PFSK-1 (cell line): ENCODE results near the gene FRZB. TPM values are rescaled to one million over a fixed set of nuclear protein-coding genes. Genes with fewer than 3 reads are reported as not detected.

Source experiments
- FOXP2 ChIP-seq: optimal IDR thresholded peaks from 2 replicates; pipeline ENCODE3; 2011; ENCODE audit warnings: borderline replicate concordance, control low read depth, inconsistent platforms; ENCODE audit not compliant: insufficient read depth; ENCODE audit errors: extremely low read length, extremely low read depth
- POLR2AphosphoS5 ChIP-seq: IDR thresholded peaks from 2 replicates; pipeline ENCODE4 v1.6.1; 2012; ENCODE audit warnings: low read depth, mild to moderate bottlenecking, control low read depth, low read length, moderate library complexity
- SIN3A ChIP-seq: IDR thresholded peaks from 2 replicates; pipeline ENCODE4 v1.6.1; 2012; ENCODE audit warnings: mild to moderate bottlenecking, low read length, moderate library complexity, borderline replicate concordance; ENCODE audit not compliant: insufficient read depth
- TAF1 ChIP-seq: IDR thresholded peaks from 2 replicates; pipeline ENCODE4 v1.6.1; 2012; ENCODE audit warnings: low read length, control low read depth, borderline replicate concordance; ENCODE audit not compliant: insufficient read depth
- polyA plus RNA-seq: library from polyadenylated mRNA; unstranded; fragments of >200 nt; gene quantifications from one replicate; pipeline ENCODE4 v1.2.1, GENCODE V29; 2012; ENCODE audit warnings: low read depth, missing spikeins; ENCODE audit not compliant: insufficient read length
- TF ChIP-seq, protein P1 (sequence below), 2 experiments: IDR thresholded peaks; 2 replicates each; pipeline versions ENCODE4 v1.6.1 to v1.8.0; 2011 to 2012; ENCODE audit warnings: low read depth in 2 of 2, low read length in 2 of 2, control low read depth in 1 of 2, inconsistent platforms in 1 of 2, mild to moderate bottlenecking in 1 of 2, moderate library complexity in 1 of 2; ENCODE audit not compliant: insufficient read depth in 1 of 2

Gene FRZB, protein sequence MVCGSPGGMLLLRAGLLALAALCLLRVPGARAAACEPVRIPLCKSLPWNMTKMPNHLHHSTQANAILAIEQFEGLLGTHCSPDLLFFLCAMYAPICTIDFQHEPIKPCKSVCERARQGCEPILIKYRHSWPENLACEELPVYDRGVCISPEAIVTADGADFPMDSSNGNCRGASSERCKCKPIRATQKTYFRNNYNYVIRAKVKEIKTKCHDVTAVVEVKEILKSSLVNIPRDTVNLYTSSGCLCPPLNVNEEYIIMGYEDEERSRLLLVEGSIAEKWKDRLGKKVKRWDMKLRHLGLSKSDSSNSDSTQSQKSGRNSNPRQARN
- 1.1 TPM for polyA plus RNA-seq

DNA sequence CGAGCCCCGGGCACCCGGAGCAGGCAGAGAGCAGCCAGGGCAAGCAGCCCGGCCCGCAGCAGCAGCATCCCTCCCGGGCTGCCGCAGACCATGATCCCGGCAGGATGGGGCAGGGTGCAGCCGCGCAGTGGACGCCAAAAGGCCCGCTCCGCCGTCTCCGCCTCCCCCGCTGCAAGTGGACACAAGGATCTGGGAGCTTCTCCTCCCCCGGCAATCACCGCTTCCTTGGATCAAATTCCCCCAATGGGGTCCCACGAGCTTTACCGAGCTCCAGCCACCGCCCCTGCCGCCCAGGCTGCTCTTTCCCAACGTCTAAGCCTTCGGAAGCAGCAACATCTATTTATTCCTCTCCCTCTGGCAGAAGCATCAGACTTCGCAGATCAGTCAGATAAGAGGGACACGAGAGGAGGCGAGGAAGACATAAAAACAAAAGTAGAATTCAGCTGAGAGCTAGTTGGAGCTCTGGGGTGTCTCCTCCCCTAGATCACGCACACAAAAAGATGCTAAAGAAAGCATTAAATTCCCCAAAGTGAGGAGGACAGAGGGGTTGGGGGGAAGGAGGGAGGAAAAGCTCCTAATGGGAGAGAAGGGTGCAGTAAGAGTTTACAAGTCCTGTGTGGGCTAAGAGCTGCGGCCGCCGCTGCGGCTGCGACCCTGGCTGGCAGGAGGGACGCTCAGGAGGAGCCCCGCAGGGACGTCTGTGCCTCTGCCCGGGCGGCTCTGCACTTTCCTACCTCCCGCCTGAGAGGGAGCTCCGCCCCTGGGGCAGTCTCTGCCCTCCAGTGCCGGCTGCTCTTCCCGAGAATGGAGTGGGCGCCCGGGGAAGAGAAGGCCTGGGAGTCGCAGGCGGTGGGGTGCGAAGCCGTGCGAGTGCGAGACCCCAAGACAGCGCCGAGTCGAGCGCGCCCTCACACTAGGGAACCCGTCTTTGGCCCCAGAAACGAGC lies at the start of gene FRZB:
TSS of gene FRZB (minus strand) at position 177 of the 946 bp plus-strand sequence. CDS start at position 92, 85 bp downstream.
- TF ChIP-seq POLR2AphosphoS5 (no peak), TAF1 (no peak)

DNA sequence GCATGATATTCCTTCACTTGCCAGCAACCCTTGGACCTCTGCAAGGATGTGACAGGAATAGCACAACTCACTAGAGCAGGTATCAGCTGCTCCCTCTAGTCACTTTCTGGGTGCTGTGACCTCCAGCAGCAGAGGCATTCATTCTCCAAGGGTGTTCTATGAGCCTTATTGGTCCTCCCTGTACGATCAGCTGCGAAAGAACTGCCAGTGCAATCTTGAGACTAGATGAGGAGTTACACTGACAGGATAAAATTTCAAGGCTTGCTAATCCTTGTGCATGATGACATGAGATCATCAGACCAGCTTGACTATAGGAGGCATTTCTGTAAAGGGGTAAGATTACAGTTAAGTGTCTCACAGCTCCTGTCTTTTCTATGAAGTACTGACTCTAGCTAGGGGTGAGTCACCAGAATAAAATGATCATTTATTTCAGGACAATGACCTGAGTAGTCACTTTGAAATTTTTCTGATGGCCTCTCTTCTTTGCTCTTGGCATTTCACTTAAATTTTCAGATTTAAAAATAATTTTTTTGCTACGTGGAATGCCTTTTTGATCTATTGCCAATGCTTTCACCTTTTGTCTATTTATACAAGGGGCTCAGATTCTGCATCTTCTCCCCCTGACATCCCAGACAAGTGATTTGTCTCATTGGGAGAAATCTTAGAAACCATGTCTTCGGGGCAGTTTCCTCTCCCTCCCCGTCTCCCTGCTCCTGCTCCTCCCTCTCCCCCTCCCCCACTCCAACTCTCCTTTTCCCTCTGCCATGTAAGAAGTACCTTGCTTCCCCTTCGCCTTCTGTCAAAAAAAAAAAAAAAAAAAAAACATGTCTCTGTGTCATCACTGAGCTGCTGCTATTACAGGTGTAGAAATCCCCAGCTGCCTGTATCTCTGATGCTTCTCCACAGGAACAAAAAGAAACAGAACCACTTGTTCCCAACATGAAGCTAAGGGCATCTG lies 49.2 kb upstream of the FRZB start:
- TF ChIP-seq, protein P1, sequence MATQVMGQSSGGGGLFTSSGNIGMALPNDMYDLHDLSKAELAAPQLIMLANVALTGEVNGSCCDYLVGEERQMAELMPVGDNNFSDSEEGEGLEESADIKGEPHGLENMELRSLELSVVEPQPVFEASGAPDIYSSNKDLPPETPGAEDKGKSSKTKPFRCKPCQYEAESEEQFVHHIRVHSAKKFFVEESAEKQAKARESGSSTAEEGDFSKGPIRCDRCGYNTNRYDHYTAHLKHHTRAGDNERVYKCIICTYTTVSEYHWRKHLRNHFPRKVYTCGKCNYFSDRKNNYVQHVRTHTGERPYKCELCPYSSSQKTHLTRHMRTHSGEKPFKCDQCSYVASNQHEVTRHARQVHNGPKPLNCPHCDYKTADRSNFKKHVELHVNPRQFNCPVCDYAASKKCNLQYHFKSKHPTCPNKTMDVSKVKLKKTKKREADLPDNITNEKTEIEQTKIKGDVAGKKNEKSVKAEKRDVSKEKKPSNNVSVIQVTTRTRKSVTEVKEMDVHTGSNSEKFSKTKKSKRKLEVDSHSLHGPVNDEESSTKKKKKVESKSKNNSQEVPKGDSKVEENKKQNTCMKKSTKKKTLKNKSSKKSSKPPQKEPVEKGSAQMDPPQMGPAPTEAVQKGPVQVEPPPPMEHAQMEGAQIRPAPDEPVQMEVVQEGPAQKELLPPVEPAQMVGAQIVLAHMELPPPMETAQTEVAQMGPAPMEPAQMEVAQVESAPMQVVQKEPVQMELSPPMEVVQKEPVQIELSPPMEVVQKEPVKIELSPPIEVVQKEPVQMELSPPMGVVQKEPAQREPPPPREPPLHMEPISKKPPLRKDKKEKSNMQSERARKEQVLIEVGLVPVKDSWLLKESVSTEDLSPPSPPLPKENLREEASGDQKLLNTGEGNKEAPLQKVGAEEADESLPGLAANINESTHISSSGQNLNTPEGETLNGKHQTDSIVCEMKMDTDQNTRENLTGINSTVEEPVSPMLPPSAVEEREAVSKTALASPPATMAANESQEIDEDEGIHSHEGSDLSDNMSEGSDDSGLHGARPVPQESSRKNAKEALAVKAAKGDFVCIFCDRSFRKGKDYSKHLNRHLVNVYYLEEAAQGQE (IDR thresholded peaks at IDR 0.05; ENCODE audit: insufficient read depth in 1 of 2, low read depth in 2 of 2, low read length in 2 of 2), result no peak
- no peak for TF ChIP-seq FOXP2
- TF ChIP-seq POLR2AphosphoS5, result no peak
- no peak for TF ChIP-seq SIN3A
- no peak for TF ChIP-seq TAF1

DNA sequence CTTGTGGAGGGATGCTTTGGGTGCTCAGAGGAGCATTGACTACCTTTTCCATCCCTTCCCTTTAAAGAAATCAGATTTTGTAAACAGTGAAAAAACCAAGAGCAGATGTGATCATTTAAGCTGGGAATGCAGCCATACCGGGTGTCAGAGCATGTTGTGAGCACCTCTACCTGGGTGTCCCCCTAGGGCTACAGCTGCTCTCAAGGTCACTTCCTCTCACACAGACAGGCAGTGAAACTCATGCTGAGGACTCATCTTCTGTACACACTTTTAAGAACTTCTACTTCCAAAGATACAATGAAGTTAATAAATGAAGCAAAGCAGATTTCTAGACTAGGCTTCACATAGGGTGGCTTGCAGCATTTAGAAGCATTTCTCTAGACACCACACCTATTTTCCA lies 48.4 kb upstream of the FRZB start:
- no peak for TF ChIP-seq SIN3A
- TF ChIP-seq TAF1, result no peak
- TF ChIP-seq, protein P1 (IDR thresholded peaks at IDR 0.05; ENCODE audit: insufficient read depth in 1 of 2, low read depth in 2 of 2, low read length in 2 of 2), result no peak

DNA sequence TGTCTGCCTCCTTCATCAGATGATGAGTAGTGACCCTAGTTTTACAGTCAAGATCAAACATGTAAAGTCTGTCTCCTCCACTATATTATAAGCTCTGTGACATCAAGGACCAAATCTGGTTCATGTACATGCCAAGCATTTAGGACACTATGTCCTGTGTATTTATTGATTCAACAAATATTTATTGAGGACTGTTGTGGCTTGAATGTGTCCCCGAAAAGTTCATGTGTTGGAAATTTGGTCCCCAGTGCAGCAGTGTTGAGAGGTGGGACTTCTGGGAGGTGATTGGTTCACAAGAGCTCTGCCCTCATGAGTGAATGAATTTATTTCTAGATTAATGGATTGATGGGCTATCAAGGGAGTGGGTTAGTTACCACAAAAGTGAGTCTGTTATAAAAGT lies 46.6 kb upstream of the FRZB start:
- TF ChIP-seq, protein P1 (IDR thresholded peaks at IDR 0.05; ENCODE audit: insufficient read depth in 1 of 2, low read depth in 2 of 2, low read length in 2 of 2), result no peak
- no peak for TF ChIP-seq TAF1

DNA sequence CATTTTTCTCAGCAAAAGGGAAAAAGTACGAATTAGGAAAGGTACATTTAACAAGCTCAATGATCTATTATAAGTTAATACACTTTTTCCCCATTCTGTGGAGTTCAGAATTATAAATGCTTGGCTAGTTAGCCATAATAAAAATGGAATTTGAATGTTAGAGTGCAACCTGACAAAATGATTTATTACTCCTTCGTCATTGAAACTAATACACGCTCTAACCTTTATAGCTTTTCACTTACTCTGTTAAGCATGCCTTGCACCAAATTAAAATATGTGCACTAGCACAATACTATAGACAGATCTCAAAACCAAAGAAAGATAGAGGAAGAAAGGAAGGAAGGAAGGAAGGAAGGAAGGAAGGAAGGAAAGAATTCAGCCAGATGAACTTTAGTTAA lies 46.1 kb upstream of the FRZB start:
- TF ChIP-seq POLR2AphosphoS5 (no peak), SIN3A (no peak), FOXP2 (no peak), TAF1 (no peak)
- TF ChIP-seq, protein P1 (IDR thresholded peaks at IDR 0.05; ENCODE audit: insufficient read depth in 1 of 2, low read depth in 2 of 2, low read length in 2 of 2), result no peak
